Limb (tissue), 2 donors: ENCODE measurements around the gene INSR.
A peak's percentile ranks its signal among the peaks of the same experiment; 100 is the strongest.

Experiments
- DNase-seq, 2 donors: peaks; one replicate each; pipeline ENCODE4 v3.0.0-alpha.2; 2016; ENCODE audit errors: extremely low spot score in 2 of 2

The INSR gene

DNA sequence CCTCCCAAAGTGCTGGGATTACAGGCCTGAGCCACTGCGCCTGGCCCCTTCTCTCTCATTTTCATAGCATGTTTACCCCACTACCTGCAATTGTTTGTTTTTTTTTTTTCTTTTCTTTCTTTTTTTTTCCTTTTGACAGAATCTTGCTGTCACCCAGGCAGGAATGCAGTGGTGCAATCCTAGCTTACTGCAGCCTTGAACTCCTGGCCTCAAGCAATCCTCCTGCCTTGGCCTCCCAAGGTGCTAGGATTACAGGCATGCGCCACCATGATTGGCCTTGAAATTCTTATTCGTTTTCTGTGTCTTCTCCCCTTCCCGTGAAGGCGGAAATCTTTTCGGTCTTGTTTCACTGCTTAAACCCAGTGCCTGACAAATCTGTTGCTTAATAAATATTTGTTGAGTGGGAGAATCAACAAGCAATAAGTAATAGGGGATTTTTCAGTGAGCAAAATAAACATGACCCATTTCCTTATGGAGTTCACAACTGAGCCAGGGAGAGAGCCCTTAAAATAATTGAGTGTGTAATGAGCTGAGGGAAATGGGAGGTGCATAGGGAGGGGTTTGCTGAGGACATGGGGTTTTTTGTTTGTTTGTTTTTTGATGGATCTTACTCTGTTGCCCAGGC lies 1.8 kb upstream of the INSR start:
- DNase-seq = no peak

DNA sequence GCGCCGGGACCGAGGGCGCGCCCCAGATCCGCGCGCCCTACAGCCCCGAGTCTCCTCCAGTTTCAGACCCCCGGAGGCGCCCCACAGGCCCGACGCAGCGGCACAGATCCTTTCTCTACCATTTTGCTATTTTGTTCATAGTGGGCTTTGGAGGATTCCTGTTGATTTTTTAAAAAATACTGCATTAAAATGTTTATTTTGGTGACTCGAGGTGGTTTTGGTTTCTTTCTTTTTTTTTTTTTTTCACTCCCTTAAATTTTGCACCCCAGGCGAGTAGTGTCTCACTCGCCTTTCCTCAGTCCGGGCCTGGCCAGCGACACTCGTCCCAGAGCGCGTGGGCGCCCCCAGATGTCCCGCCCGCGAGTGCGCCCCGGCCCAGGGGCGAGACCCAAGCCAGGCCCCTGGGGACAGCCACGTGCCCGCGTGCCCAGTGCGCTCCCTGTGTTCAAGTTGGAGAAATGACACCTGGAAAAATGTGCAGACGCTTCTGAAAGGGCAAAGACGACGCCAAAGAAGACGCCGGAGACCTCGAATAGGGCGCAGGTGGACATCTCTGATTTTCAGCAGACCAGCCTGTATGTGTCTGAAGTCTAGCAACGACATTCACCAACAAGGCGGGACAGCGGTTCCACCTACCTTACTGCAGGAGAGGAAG lies 471 bp upstream of the INSR start:
- DNase-seq = peak; percentile 53 to 75

DNA sequence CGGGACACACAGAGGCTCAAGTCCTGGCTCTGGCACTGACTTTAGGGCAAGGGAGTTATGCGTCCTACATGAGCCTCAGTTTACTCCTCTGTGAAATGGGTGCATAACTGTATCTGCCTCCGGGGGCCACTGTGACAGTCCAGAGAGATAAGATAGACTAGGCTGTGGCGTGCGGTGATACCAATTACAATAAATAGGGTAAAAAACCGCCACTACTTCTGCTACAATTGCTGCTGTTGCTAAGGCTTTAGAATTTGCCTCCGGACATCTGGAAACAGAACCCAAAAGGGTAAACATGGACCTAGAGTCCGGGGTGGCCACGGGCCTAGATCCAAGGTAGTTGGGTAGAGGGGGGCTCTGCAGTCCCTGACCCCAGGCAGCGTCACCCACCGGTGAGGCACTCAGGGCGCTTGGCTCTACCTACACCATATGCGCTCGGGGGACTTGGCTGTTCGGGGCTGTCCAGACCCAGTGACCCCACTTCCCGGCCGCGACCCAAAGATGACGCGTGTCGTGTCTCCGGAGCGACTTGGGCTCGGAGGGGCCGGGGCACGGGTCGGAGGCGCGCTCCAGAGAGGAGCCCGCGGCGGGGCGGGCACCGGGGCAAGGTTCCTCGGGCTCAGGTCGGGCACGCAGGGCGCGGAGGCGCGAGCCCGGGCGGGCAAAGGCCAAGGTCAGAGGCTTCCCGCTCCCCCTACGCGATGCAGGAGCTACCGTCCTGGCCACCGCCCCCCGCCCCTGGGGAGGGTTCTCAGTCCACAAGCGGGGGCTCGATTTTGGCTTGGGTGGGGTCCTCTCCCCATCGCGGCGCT lies 1.1 kb downstream of the INSR start:
- peak in 1 of 2 donors; percentile 50 for DNase-seq

DNA sequence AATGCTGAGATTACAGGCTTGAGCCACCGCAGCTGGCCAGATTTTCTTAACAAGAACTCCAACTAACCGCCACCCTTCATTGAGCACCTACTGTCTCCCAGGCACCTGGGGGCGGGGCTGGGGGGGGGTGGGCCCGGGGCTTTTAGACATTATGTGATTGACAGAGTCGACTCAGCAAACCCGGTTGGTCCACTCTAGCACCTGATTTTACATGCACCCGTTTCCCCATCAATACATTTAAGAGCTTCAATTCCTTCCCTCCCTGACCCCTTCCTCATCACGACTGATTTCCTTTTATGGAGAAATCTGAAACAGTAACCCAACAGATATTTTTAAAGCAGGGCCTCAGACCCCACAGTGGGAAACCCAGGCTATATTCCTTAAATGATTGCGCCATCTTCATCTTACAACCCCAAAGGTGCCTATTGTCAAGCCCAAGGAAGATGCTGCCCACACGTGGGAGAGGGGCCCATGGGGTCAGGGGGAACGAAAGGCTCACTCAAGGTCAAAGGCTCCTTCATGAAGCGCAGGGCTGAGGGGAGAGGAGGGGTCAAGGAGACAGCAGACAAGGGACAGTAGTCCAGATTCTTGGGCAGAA lies 1.8 kb downstream of the INSR start:
- DNase-seq = no peak

DNA sequence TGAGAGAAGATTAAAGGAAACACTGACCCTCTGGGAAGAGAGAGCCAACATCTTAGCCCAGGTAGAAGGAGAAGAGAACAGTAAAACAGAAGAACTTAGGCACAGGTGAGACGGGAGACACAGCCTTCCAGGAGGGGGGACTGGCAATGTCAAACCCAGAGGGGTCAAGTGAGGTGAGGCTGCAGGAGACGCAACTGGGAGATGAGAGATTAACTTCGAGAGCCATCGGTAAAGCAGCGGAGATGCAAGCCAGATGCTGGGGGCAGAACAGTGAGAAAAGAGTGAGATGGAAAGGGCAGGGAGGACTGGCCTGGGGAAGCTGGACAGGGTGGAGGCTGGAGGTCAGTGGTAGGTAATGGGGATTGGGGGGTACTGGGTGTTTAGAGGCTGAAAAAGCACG lies 5.2 kb downstream of the INSR start:
- no peak for DNase-seq

DNA sequence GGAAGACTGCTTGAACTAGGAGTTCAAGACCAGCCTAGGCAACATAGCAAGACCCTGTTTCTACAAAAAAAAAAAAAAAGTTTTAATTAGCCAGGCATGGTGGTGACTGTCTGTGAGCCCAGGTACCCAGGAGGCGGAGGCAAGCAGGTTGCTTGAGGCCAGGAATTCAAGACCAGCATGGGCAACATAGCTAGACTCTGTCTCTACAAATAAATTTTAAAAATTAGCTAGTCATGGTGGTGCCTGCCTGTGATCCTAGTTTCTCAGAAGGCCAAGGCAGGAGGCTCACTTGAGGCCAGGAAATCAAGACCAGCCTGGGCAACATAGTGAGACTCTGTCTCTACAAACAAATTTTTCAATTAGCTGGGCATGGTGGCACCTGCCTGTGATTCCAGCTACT lies 6.1 kb downstream of the INSR start:
- DNase-seq = no peak

DNA sequence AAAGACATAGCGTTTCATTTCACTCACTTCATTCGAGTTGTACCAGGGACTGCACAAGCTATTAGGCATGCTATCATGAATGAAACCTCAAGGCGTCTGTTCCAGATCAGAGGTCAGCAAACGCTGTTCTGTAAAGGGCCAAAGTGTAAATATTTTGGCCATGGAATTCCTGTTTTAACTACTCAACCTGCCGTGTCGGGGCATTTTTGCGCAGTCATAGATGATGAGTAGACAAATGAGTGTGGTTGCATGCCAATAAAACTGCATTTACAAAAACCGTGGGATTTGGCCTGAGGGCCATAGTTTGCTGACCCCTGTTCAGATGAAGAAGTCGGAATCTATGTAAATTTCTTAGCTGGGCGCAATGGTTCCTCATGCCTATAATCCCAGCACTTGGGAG lies 6.5 kb downstream of the INSR start:
- DNase-seq = no peak

DNA sequence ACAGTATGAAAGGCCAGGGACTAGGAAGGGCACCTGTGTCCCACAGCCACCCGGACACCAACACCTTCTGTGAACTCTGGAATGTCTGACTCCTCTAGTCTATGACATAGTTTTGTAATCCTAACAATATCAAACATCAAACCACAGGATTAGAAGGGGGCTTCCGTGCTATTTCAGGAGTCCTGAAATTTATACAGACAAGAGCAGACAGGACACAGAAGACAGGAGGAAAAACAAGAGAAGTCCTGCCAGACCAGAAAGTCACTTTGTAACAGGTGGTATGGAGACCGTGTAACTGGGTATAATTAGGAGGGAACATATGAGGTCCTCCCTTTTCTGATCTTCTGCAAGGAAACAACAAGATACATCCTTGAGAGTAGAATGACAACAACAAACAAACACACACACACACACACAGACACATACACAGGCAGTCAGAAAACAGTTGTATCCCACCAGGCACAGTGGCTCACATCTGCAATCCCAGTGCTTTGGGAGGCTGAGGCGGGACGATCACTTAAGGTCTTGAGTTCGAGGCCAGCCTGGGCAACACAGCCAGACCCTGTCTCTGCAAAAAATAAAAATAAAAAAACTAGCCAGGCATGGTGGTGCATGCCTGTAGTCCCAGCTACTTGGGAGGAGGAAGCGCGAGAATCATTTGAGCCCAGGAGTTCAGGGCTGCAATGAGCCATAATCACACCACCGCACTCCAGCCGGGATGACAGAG lies 13.1 kb downstream of the INSR start:
- DNase-seq = no peak

DNA sequence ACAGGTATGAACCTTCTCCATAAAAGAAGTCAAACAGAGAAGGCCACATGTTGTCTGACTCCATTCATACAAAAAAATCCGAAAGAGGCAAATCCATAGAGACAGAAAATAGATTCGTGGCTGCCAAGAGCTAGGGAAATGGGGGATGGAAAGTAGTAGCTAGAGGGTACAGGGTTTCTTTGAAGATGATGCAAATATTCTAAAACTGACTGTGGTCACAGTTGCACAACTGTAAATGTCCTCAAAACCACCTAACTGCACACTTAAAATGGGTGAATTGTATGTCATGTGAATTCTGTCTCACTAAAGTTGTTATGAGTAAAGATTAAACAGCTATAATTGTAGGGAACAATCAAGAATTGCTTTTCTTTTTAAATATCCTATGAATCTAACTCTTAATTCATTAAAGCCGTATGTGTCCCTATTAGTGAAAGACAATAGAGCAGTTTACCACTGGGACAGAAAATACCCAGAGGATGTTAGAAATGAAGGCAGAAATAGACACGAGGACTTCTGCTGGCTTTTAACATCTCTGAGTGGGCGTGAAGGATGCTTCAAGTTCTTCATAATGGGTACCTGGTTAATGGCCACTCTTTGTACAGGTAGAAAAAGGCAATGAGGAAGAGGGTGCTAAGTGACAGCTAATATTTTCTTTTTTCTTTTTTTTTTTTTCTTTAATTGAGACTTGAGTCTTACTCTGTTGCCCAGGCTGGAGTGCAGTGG lies 21.2 kb downstream of the INSR start:
- no peak for DNase-seq

DNA sequence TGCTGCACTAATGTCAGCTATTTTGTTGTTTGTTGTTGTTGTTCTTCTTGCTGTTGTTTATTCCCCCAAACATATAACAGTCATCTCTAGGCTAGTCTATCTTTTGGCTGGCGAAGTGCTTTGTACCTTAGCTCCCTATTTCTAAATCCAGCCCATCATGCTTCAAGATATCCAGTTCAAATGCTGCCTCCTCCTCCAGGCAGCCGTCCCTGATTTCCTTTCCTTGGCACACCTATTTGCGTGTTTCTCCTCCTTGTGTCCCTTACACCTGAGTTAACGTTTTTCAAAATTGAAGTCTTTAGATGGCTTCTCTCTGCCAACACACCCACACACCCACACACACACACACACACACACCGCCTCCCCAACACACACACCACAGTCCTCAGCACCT lies 25.5 kb downstream of the INSR start:
- no peak for DNase-seq

DNA sequence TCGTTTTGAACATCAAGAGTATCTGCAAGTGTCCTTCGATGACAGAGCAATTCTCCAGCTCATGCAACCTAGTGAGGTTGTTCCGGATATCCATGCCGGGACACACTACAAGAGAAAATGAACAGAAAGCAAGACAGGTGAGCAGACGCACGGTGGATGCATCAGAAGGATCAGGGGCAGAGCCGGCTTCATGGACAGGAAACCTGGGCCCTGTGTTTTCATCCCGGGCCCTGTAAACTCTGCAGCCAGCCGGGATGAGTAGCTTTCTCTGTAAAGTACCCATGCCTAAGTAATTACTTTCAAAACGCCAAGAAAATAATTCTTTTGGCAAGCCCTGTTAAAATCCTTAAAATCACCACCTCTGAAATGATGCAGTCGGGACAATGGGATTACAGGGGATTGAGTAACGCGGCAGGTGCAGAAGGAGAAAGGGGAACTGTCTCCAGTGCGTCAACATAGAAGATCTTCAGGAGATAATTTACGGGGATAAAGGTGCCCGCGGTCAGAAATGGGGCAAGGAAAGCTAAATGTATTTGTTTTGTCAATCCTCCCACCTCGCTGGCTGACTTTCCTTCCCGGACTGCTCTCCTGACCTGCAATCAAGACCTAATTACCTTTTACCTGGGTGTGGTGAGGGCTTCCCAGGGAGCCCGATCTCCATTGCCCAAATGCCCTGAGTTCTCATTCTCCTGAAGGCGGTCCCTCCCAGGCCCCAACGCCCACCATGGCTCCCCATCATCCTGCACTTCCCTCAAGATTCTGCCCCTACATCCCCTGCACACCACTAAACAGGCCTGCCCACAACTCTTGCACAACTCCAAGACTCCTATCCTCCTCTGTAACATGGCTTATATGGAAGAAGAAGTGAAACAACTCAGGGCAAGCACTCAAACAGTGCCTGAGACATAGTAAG lies 26.2 kb downstream of the INSR start:
- no peak for DNase-seq

DNA sequence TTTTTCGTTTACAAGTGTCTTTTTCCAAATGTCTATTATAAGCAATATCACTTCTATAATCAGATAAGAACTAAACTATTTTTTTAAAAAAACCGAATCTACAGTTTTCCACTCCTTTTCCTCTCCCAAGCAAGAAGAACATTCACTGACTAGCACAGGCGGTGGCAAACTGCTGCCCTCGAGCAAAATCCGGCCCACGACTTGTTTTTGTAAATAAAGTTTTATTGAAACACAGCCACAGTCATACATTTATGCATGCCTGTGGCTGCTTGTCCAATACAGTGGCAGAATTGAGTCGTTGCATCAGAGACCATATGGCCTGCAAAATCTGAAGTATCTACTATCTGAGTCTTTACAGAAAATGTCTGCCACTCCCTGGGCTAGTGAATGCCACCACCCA lies 27.4 kb downstream of the INSR start:
- DNase-seq = no peak

DNA sequence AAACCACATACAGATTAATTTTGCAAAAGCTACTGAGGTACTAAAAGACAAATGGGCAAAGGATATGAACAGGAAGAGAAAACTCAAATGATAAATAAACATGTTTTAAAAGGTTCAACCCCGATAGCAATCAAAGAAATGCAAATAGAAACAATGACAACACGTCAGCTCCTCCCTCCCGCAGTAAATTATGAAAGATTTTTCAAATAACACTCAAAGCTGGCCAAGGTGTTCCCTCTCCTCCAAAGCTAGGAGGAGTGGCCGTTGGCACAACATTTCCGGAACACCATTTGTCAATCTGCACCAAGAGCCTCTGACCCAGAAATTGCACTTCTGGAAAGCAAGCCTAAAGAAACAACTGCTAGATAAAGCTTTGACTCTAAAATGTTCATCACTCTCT lies 28.3 kb downstream of the INSR start:
- DNase-seq = no peak

DNA sequence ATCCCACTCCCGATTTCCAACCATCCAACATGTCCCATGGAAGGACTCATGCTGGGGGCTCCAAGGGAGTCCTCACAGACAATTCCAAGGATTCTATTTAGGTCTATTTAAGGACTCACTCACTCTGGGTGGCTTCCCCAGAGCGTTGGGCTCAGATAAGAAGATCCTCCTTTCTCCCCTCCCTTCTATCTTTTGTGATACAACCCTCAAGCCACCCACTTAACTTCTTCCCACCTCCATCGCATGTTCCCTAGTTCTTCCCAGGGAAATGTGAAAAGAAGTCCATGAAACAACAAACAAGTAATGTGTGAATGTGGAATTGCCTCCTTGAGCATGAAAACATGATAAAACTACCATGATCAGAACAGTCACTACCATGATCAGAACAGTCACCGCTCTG lies 29.4 kb downstream of the INSR start:
- no peak for DNase-seq

DNA sequence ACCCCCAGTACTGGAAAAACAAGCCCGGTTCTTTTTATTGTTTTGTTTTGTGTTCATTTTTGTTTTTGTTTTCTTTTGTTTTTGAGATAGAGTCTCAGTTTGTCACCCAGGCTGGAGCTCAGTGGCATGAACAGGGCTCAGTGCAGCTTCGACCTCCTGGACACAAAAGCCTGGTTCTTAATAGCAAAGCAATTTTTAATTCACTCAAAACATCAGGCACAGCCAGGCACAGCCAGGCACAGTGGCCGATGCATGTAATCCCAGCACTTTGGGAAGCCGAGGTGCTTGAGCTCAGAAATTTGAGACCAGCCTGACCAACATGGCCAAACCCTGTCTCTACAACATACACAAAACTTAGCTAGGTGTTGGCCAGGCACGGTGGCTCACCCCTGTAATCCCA lies 30.7 kb downstream of the INSR start:
- DNase-seq = no peak

DNA sequence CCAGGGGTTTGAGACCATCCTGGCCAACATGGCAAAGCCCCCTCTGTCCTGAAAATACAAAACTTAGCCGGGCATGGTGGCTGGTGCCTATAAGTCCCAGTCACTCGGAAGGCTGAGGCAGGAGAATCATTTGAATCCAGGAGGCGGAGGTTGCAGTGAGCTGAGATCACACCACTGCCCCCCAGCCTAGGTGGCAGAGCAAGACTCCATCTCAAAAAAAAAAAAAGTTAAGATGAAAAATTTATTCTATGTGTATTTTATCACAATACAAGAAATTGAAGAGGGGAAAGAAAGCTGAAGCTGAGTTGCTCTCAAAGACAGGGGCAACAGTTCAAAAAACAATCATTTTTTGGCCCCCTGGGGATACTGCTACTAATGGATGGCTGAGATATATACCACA lies 31.1 kb downstream of the INSR start:
- no peak for DNase-seq

DNA sequence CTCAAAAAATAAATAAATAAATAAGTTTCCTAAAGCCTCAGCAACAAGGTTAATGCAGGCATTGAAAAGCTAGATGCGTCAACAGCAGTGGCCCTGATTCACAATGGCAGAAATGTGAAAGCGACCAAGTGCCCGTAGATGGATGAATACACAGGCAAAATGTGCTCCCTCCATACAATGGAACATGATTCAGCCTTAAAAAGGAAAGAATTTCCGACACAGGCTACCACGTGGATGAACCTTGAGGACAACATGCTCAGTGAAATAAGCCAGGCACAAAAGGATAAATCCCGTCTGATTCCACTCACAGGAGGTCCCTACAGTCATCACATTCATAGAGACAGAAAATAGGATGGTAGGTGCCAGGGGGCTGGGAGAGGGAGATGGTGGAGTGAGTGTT lies 31.7 kb downstream of the INSR start:
- no peak for DNase-seq

DNA sequence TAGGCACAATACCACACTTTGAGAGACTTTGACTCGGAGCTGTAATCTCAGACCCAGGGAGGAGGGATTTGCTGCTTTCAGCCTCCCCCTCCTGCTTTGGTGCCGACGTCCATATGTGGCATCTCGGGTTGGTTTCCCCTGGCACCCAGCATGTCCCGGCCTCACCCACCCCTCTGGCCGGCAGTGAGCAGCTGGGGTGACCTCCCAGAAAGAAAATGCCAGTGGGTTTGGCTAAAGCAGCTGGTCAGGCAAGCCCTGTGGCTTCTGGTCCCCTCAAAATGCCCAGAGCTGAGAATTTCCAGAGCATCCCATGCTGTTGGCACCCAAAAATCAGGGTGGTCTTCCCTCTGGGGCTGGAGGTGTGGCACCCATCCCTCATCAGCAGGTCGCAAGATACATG lies 34.1 kb downstream of the INSR start:
- DNase-seq = no peak

DNA sequence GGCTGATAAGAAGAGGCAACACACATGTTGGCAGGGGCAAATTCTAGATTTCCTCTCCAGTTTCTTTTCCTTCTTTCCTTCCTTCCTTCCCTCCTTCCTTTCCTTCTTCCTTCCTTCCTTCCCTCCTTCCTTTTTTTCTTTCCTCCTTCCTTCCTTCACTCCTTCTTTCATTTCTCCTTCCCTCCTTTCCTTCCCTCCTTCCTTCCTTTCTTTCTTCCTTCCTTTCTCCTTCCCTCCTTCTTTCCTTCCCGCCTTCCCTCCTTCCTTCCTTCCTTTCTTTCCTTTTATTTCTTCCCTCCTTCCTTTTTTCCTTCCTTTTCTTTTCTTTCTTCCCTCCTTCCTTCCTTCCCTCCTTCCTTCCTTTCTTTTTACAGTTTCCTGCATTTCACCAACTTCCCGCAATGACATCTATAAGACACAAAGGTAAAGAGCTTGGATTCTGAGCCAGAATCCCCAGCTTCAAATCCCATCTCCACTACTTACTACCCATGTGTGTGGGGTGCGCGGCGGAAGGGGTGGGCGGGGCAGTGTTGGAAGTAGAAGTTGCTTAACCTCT lies 35.3 kb downstream of the INSR start:
- DNase-seq = no peak
